OCI-M2 (cell line): Measurements from ENCODE around the gene ZNF304.

ENCODE experiments used
- DNase-seq: peaks from one replicate; lab custom pipeline; 2025; ENCODE audit not compliant: unreplicated experiment; lab: John Stamatoyannopoulos, UW

ZNF304 gene

DNA sequence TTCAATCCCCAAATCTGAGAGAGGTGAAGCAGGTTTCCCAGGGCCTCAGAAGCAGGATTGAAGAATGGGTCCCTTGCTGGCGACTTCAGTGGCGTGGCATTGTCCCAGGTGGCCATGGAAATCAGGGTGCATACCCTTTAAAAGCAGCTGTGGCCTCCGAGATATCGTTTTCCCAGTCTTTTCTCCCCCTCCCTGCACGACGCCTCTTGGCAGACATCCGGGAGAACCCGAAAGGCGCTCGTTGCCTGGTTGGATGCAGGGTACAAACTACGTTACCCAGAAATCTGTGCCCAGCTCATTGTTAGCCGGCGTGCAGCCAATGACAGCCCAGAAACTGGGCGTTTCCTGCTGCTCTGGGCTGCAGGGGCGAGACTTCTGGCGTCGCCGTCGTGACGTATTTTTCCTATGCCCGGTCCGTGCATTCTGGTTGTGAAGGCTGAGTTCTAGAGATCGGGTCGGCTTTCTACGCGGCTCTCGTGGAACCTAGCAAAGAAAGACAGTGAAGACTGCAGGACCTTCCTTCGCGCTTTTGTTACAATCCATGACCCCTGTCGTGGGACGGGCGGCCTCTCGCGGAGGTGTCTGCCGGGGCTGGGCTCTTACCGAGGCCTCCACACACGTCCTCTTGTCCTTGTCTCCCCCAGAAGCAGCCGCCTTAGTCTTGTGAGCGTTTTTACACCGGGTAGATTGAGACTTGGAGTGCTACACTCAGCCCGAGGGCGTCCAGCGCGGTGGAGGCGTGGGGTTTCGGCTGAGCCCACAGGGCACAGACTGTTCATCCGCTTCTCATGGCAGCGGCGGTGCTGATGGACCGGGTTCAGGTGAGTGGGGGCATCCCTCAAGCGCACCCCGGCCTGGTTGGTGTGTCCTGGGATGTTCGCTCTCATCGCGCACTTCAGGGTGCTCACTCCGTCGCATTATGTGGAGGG, at the start of gene ZNF304:
Gene ZNF304, plus strand, starts transcription at position 395 of the 929 bp plus-strand sequence. Its CDS starts 394 bp downstream, at position 789.
- DNase-seq = peak; percentile 86

DNA sequence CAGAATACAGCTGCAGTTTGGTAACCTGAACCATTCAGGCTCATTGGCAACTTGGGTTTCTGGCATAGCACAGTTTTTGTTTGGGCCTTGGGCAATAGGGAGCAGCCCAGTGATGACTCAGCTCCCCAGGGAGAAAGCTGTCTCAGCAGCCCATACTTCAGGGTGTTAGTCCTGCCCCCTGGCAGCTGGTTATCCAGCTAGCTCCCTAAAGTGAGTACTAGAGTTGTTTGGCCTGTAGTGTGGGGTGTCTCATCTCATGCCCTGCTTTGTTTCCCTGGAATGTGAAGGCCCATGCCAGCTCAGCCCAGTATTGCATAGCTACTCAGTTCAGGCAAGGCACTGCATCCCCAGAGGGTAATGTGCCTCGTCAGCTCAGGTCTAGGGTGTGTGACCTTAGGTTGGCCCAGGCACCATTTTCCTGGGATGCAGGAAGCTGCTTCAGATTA, 49.0 kb upstream of the ZNF304 start:
- DNase-seq = no peak

DNA sequence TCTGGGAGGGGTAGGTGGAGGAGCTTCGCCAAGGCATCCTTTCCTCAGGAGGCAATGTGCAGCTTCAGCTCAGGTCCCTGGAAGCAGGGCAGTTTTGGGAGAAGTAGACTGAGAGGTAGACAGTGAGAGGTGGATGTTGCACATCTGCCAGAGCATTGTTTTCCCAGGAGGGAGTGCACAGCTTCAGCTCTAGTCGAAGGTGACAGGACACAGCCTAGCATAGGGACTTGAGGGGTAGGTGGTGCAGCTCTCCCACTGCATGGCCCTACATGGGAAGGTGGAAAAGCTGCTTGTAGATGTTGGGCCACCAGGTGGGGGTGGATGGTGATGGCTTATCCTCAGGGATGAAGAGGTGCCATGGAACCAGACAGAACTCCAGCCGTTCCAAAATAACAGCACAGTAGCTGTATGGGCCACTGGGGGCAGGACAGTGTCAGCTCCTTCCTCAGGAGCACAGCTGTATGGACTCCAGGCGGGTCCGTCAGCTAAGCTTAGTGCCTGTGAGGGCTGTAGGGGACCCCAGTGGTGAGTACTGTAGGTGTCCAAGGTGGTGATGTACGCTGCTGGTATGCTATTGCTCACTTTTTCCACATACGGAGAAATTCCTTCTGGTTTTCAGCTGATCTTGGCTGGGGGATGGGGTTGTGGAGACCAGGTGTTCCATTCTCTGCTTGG, 48.2 kb upstream of the ZNF304 start:
- no peak for DNase-seq

DNA sequence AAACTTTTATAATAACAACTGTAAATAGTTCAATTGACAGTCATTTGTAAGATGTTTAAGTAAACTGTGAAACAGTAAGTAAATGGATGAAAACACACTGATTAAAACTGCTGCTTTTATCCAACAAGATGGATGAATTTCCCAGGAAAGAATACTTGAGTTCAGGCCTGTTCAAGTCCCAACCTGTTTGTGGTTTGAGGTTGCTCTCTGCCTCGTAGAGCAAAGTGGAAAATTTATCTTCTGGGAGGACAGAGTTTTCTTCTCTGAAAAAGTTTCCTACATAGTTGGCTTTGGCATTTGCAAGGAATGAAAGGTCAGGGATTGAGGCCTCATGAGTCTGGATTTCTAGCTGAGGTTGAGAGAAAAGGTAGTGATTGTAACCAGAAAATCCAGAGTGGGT, 46.0 kb upstream of the ZNF304 start:
- DNase-seq = no peak

DNA sequence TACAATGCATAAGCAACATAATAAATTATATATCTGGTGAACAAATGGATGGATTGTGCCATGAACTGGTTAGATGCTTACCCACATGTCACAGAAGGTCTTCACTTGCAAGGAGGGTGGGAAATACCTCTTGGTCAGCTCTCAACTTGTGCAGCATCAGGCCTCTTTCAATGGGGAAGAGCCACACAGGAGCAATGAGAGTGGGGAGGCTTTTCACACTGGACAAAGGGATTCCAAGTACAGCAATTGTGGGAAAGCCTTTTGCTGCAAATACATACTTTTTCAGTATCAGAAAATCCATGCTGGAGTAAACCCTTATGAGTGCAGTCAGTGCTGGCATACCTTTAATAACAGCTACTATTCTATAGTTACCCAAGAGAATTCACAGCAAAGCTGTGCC, 42.6 kb upstream of the ZNF304 start:
- DNase-seq = no peak

DNA sequence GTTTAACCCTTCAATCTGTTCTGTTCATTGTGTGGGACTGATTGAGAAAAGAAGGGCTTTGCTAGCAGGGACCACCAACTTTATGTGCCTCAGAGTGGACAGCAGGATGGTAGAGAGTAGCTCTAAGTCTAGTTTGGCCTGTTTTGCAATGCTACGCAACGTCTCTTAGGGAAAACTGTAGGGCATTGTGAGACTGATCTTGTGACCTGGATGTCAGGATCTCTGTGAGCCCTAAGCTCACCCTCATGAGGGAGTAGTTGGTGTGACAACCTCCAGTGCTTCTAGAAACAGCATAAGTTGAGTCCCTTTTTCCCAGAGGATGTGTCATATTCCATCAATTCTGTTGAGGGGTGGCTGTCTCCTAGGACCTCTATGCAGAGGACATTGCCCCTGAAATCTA, 40.3 kb upstream of the ZNF304 start:
- DNase-seq = no peak

DNA sequence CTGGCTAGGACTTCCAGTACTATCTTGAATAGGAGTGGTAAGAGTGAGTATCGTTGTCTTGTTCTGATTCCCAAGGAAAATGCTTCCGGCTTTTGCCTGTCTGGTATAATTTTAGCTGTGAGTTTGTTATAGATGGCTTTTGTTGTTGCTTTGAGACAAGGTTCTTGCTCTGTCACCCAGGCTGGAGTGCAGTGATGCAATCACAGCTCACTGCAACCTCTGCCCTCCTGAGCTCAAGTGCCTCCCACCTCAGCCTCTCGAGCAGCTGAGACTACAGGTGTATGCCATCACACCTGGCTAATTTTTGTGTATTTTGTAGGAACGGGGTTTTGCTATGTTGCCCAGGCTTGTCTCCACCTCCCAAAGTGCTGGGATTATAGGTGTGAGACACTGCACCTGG, 36.9 kb upstream of the ZNF304 start:
- DNase-seq = no peak

DNA sequence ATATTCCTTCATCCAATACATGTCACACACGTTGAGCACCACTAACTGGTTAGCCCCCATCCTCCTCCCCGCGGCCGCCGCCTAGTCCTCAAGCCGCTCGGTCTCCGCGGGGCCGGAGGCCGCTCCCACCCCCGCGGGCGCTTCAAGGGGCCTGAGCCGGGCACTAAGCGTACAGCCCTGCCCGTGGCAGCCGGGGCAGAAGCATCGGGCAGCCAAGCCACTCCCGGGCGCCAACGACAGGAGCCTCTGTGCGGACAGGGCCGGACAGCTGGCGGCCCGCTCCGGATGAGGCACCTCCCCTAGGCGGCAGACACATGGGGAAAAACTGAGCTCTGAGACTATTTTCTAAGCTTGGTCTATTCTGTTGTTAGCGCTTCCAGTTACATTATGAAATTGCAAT, 33.6 kb upstream of the ZNF304 start:
- DNase-seq = no peak

DNA sequence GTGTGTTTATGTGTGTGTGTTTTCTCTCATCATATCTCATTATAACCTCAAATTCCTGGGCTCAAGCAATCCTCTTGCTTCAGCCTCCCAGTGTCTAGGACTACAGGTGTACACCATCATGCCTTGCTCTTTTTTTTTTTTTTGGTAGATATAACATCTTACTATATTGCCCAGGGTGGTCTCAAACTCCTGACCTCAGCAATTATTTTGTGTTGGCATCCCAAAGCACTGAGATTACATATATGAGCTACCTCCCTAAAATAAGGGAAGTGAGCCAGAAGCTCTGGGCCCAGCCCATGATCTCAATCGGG, 31.2 kb upstream of the ZNF304 start:
- DNase-seq = no peak

DNA sequence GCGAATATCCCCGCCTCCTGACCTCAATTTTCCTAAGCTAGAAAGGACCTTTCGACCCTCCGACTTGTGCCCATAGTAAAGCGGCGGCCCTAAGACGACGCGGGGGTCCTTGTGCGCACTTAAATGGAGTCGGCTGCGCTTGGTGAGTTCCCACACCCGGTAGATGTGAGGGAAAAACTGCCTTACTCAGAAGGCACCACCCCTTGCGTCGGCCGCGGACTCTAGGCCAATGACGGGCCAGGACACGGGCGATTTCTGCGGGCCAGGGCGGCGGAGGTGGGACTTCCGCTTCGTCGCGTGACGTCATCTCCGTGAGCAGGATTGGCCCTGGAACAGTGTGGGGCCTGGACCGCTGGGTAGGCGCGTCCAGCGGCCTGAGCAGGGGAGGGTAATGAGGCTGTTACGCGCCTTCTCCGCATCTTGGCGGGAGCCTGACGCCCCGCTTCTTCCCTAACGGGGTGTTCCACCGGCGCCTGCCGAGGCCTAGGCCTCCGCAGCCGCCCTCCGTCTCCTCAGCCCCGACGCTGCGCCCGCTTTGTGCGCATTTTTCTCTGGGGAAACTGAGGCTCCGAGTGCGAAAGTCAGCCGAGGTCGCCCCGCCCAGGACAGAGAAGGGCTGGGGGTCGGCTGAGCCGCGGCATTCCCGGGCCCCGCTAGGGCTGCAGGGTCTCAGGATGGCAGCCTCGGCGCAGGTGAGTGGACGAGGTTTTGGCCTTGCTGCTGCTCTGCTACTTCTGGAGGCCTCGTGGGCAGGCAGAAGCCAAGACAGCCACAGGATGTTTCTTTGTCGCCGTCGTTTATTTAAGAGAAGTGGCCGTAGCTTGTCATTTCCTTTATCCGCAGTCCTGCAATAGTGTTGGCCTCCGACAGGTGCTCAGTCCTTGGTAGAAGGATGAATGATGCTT, 30.6 kb upstream of the ZNF304 start, which contains the start of gene ZNF543:
Gene ZNF543, plus strand, starts transcription at position 293 of the 905 bp plus-strand sequence. Its CDS starts 382 bp downstream, at position 675.
- DNase-seq = peak; percentile 63

DNA sequence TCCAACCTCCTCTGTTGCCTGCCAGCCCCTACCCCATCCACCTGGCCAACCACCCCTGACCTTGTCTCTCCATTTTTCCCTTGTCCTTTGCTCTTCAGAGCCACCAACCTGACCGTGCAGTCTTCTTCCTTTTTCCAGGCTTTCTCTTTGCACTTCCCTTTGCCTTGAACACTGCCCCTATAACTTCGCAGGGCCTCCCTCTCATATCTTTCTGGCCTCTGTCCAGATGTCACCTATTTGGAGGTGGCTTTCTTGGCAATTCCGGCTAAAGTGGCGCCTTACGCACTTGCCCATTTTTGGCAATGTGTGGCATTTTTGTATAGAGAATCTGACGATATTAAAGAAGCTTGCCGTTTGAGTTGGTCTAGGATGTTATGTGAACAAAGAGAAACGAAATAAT, 30.0 kb upstream of the ZNF304 start:
- no peak for DNase-seq

DNA sequence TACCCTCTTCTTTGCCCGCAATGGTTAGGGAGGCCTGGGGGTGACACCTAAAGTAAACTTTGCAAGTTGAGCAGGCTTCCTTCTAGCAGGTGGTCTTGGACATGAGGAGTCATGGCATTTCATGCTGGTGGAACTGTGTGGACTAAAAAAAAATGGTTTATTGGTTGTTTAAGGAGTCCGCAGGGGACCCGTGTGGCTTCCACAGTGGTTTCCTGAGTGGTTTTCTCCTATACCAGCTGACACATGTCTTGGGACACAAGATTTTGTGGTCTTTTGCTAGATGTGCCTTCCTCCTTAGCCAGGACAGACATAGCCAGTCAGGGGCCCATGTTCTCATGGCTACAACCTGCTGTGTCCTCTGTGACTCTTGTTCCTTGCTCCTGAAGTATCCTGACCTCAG, 29.3 kb upstream of the ZNF304 start:
- DNase-seq = no peak

DNA sequence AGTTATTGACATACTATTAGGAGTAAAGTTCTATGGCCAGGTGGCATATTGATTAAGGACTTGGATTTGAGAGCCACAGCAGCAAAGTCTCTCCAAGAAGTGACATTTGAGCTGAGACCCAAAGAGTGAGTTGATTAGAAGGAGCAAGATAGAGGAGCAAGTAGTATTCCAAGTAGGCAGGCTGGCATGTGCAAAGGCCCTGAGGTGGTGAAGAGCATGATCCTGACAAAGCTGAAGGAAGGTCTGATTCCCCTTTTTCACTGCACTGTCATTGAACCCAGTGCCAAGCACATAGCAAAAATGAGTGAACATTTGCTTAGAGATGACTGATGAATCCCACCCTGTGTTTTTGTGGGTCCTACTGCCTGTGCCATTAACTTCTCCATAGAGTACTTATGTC, 26.1 kb upstream of the ZNF304 start:
- no peak for DNase-seq

DNA sequence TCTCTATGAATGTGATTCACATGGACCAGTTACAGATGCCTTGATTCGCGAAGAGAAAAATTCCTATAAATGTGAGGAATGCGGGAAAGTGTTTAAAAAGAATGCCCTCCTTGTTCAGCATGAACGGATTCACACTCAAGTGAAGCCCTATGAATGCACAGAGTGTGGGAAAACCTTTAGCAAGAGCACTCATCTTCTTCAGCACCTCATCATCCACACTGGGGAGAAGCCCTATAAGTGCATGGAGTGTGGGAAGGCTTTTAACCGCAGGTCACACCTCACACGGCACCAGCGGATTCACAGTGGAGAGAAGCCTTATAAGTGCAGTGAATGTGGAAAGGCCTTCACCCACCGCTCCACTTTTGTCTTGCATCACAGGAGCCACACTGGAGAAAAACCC, 23.1 kb upstream of the ZNF304 start:
- DNase-seq = no peak

DNA sequence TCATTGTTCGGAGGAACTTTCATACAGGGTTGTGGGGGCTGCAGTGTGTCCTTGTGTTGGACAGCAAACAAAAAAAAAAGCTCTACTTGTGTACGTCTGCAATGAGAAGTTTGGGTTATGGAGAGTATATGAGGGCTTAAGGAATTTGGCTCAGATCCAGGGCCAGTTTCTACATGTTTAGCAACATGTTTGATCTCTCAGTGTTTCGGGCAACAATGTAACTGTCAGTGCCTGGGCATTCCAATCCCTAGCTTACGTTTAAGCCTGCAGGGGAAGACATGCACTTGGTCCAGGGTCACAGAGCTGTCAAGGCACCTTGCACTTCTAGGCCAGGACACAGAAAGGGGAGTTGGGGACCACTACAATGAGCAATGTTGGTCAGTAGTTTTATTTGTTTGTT, 16.9 kb upstream of the ZNF304 start:
- no peak for DNase-seq

DNA sequence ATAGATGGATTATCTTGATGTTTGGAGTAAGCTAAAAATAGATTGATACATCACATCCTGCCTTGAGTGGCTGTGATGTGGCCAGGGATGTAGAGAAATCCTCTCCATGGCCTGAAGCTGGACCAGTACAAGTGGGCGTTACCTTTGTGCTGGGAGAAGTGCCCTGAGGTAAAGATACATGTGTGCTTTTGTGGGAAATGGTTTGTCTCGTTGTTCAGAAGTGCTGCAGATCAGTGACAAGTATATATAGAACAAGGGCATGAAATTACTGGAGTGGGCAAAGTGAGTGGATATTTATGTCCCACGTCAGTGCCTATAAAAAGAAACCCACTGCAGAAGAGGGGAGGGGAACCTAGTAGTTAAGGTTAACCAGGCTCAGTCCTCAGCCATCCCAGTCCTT, 12.2 kb upstream of the ZNF304 start:
- DNase-seq = no peak

DNA sequence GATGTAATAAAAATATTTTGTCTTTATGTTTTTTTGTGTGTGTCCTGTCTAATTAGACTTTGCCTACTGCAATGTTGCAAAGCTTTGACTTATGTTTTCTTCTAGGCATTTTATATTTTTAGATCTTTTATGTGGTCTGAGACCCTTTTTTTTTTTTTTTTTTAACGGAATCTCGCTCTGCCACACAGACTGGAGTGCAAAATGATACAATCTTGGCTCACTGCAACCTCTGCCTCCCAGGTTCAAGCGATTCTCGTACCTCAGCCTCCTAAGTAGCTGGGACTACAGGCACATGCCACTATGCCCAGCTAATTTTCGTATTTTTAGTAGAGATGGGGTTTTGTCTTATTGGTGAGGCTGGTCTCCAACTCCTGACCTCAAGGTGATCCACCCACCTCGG, 8.5 kb upstream of the ZNF304 start:
- DNase-seq = no peak

DNA sequence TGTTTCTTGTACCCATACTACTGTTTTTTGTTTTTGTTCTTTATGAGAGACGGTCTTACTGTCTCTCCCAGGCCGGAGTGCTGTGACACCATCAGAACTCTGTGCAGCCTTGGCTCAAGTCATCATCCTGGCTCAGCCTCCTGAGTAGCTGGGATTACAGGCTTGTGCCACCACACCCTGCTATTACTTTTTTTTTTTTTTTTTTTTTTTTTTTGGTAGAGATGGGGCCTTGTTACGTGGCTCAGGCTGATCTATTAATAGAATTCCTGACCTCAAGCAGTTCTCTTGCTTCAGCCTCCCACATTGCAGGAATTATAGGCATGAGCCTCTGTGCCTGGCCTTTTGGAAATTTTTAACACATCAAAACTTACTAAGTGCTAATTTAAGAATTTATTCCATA, 2.9 kb upstream of the ZNF304 start:
- DNase-seq = no peak

DNA sequence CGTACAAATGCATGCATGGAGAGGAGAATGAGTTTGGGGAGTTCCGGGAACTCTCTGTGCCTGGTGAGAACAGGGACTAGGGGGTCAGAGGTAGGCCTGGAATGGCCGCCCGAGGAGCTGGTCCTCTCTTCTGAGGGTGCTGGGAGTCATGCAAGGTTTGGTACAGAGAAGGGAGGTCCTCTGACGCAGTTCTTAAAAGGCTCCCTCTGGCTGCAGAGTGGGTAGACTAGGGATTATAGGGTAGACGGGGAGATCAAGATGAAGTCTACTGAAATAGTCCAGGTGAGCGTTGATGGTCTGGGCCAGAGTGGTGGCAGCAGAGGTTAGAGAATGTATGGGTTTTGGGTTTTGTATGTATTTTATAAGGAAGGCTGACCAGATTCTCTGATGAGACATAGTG, 796 bp downstream of the ZNF304 start:
- DNase-seq = no peak

DNA sequence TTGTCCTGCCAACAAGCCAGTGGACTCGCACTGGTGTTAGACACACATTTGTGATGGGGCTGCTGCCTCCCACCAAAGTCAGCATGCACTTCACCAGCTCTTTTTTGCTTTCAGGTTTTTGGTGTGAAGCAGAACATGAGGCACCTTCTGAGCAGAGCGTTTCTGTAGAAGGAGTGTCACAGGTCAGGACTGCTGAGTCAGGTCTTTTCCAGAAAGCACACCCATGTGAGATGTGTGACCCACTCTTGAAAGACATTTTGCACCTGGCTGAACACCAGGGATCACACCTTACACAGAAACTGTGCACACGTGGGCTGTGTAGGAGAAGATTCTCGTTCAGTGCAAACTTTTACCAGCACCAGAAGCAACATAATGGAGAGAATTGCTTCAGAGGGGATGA, 4.8 kb downstream of the ZNF304 start:
- DNase-seq = no peak

DNA sequence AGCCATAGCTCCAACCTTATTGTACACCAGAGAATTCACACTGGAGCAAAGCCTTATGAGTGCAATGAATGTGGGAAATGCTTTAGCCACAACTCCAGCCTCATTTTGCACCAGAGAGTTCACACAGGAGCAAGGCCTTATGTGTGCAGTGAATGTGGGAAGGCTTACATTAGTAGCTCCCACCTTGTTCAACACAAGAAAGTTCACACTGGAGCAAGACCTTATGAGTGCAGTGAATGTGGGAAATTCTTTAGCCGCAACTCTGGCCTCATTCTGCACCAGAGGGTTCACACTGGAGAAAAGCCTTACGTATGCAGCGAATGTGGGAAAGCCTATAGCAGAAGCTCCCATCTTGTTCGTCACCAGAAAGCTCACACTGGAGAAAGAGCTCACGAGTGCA, 6.3 kb downstream of the ZNF304 start:
- no peak for DNase-seq
